ENCODE data around the gene NFILZ.
"Not testable (repeated sequence)": the region's sequence is repeated elsewhere in the genome, so short reads cannot be mapped to it uniquely, and the experiment has no call there.

Gene NFILZ

DNA sequence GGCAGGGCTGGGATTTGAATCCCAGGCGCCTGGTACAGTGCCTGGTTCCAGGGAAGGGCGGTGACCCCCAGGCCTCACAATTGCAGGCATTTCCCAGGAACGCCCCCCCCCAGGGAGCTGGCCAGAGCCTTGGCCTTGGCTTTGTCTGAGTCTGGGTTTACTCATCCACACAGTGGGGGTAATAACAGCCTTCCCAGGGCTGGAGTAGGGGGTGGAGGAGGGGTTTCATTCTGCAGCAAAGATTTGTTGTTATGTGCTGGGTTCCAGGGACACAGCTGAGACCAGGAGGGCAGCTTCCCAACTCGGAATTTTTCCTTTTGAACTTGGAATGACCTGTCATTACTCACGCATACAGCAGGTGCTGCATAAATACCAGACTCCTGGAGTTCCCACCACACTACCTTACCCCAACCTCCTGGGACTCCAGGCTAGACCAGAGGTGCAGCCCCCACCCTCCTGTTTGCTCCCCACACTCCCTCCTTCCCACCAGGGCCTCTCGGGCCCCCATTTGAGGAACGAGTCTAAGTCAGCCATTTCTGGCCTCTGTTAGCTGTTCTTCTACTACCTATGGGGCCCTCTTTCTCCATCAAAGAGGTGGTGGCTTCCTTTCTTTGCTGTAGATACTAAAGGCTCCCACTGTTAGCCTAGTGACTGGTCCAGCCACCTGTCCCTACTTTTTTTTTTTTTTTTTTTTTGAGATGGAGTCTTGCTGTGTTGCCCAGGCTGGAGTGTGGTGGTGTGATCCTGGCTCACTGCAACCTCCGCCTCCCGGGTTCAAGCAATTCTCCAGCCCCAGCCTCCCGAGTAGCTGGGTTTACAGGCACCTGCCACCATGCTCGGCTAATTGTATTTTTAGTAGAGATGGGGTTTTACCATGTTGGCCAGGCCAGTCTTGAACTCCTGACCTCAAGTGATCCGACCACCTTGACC lies 18.3 kb upstream of the NFILZ start:
- no peak for DNase-seq

GRCh38 chr19:8612807-8613171 lies 17.6 kb upstream of the NFILZ start:
- DNase-seq: no peak

DNA sequence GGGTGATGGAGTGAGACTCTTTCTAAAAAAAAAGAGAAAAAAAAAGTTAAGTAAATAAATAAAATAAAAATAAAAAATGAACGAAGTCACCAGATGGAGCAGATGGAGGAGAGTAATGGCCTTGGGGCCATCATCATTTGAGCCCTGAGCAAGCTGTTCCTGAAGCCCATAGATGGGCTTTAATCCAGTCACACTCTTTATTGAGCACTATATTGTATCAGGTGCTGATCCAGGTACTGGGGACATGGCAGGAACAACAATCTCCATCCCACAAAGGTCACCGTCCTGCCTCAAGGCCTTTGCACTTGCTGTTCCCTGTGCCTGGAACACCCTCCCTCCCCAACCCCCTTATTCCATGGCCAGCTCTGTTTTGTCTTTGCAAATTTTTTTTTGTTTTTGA lies 16.0 kb upstream of the NFILZ start:
- no peak for DNase-seq

DNA sequence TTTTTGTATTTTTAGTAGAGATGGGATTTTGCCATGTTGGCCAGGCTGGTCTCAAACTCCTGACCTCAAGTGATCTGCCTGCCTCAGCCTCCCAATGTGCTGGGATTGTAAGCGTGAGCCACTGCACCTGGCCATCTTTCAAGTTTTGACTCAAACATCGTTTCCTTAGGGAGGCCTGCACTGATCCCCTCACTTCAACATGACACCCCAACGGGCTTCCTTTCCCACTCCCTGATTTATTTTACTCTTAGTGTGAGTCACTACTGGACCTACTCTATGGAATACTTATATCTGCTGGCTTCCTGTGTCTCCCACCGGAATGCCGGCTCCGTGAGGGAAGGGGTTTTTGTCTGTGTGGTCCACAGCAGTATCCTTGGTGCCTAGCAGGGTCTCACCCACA lies 15.4 kb upstream of the NFILZ start:
- DNase-seq: no peak

GRCh38 chr19:8615813-8616596 lies 14.4 kb upstream of the NFILZ start:
- DNase-seq: peak; percentile 68

DNA sequence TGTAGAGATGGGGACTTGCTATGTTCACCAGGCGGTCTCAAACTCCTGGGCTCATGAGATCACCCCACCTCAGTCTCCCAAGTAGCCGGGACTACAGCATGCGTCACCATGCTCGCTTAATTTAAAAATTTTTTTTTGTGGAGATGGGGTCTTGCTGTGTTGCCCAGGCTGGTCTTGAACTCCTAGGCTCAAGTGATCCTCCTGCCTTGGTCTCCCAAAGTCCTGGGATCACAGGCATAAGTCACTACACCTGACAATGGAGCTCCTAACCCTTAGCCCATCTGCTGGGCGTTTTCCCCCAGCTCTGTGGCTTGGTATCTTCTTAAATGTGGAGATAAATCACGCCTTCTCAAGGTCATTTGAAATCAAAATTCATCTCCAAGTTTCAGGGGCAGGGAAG lies 13.6 kb upstream of the NFILZ start:
- DNase-seq: no peak

DNA sequence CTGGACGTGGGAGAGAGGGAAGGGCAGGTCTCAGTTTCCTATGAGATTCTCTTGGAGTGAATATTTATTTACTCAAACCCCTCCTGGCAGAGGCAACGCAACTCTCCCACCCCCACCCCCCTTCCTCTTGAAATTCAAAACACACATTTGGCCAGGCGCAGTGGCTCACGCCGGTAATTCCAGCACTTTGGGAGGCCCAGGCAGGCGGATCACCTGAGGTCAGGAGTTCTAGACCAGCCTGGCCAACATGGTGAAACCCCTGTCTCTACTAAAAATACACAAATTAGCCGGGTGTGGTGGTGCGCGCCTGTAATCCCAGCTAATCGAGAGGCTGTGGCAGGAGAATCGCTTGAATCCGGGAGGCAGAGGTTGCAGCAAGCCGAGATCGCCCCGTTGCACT lies 13.1 kb upstream of the NFILZ start:
- not testable (repeated sequence) for DNase-seq

DNA sequence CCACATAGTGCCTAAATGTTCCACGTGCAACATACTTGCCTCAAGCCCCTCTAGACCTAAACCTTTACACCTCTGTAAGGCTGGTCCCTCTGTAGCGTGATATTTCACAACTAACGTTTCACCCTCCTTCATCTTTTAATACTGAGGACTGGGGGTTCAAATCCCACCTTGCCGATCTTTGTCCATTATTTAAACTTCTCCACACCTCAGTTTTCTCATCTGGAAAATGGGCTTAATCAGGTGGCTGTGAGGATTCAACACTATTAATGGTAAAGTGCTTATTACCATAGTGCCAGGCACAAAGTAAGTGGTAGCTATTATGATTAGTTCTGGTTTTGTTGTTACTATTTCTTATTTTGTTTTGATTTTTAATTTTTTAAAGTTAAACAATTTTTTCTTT lies 12.4 kb upstream of the NFILZ start:
- no peak for DNase-seq

- DNase-seq: no peak
Measured at GRCh38 chr19:8618751-8619150, 11.7 kb upstream of the NFILZ start.

DNA sequence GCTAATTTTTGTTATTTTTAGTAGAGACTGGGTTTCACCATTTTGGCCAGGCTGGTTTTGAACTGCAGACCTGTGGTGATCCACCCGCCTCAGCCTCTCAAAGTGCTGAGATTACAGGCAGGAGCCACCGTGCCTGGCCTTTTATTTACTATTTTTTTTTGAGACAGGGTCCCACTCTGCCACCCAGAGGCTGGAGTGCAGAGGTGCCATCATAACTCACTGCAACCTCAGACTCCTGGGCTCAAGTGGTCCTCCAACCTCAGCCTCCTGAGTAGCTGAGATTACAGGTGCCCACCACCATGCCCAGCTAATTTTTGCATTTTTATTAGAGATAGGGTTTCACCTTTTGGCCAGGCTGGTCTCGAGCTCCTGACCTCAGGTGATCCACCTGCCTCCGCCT lies 7.5 kb upstream of the NFILZ start:
- not testable (repeated sequence) for DNase-seq

GRCh38 chr19:8626842-8627241 lies 3.6 kb upstream of the NFILZ start:
- DNase-seq: no peak

- no peak for DNase-seq
Measured at GRCh38 chr19:8629184-8629583, 1.2 kb upstream of the NFILZ start.

GRCh38 chr19:8630796-8631424 lies 477 bp downstream of the NFILZ start:
- no peak for DNase-seq

DNA sequence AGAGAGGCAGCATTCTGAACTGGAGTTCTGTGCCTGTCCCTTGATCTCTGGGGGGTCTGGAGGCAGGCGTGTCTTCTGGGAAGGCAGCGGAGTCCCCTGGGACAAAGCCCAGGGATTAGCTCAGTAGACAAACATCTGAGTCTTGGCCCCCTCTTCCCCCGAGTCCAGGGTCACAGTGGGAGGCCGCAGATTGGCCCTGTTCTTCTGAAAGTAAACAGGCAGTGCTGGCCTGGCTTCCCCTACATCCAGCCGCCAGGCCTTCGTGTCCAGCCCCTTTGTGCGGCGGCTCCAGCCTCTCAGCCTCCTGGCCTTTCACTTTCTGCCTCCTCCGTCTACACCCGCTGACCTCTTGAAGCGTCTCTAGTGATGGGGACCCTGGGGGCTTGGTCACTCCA lies 989 bp downstream of the NFILZ start:
- DNase-seq: no peak

GRCh38 chr19:8635422-8635821 lies 5.0 kb downstream of the NFILZ start:
- no peak for DNase-seq

DNA sequence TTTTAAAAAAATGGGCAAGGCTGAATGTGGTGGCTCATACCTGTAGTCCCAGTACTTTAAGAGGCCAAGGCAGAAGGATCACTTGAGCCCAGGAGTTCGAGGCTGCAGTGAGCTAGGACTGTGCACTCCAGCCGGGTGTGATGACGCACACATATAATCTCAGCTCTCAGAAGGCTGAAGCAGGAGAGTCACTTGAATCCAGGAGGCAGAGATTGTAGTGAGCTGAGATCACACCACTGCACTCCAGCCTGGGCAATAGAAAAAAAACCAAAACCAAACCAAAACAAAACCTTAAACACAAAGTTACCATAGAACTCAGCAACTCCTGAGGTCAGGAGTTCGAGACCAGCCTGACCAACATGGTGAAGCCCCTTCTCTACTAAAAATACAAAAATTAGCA lies 6.6 kb downstream of the NFILZ start:
- DNase-seq: not testable (repeated sequence)

- no peak for DNase-seq
Measured at GRCh38 chr19:8638078-8638619, 7.7 kb downstream of the NFILZ start.

- no peak for DNase-seq
Measured at GRCh38 chr19:8639821-8640401, 9.5 kb downstream of the NFILZ start.

DNA sequence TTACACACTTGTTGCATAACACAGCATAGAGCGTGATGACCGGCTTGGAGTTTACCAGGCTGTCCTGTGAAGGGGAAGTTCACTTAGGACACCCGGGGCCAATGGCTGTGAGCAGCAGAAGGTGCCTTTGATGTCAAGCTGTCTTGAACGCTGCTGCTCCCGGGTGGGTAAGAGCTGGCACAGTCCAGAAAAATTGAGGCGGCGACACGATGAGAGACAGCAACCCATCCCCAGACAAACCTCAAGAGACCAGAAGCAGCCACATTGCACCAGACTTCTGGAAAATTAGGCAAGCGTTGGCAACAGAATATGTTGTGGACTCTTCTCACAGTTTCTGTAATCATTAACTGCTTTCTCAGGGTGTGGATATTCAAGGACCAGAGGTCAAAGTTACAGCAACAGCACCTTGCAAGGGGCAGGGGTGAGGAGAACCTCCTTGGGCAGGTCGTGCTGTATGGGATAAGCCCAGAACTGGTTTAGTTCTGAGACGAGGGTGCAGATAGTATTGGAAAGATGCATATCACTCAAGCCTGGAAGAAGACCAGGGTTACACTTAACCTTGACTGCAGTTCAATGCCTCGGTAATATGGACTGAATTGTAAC lies 10.1 kb downstream of the NFILZ start:
- no peak for DNase-seq

DNA sequence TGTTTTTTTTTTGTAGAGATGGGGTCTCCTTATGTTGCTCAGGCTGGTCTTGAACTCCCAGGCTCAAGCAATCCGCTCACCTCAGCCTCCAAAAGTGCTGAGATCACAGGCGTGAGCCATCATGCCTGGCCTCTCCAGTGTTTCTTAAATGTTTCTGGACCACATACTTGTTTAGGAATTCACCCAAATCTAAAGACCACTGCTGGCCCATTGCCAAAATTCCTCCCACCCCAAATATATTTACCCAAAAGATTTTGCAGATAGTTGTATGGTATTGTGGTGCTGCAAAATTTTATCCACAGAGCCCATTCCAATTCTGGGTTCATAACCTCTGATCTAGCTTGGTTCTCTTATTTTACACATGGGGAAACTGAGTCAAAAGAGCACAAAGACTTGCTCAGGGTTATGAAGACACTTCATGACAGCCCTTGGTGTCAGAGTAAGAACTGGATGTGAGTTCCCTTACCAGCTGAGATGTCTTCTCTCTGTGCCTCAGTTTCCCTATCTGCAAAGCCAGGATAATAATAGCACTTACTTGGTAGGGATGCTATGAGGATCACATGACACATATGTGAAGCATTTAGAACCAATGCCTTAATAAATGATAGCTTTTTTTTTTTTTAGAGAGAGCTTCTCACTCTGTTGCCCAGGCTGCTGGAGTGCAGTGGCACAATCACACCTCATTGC lies 10.9 kb downstream of the NFILZ start:
- DNase-seq: no peak

DNA sequence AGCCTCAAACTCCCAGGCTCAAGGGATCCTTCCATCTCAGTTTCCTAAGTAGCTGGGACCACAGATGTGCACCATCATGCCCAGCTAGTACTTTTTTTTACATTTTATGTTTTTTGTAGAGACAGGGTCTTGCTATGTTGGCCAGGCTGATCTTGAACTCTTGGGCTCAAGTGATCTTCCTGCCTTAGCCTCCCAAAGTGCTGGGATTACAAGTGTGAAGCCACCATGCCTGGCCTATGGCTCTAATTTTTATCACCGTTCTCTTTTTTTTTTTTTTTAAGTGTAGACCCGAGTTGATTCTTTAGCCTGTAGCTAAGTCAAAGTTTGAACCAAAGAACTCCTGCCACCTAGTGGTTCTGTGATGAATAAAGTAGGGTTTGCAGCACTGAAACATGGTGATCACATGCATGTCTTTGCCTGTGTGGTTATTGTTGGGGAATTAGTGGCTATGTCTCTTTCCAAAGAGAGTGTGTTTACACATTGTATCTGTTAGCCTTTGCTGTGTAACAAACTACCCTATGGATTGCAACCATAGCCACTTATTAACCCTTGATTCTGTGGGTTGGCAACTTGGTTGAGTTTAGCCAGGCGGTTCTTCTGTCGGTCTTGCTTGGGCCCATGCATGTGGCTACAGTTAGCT lies 11.6 kb downstream of the NFILZ start:
- no peak for DNase-seq

All from activated T-cell treated with anti-CD3 and anti-CD28 coated beads, Interleukin-2, amount 50 U/mL, for 1 hour (primary cell).